ENCODE measurements around the gene ELL2.
"Not testable (repeated sequence)": the region's sequence is repeated elsewhere in the genome, so short reads cannot be mapped to it uniquely, and the experiment has no call there.

The ELL2 gene

GRCh38 chr5:95880081-95880926 is 81.3 kb downstream of the ELL2 start:
- no peak for DNase-seq (ENCODE audit: low read depth)

- DNase-seq (ENCODE audit: low read depth): no peak
These were observed 82.0 kb downstream of the ELL2 start for GRCh38 chr5:95879661-95880060.

GRCh38 chr5:95878417-95879323 is 83.0 kb downstream of the ELL2 start:
- no peak for DNase-seq (ENCODE audit: low read depth)

- DNase-seq (ENCODE audit: low read depth): no peak
These were observed 84.9 kb downstream of the ELL2 start for GRCh38 chr5:95876782-95877181.

- no peak for DNase-seq (ENCODE audit: low read depth)
These were observed 87.4 kb downstream of the ELL2 start for GRCh38 chr5:95874246-95874645.

GRCh38 chr5:95873351-95873750 is 88.3 kb downstream of the ELL2 start:
- no peak for DNase-seq (ENCODE audit: low read depth)

GRCh38 chr5:95872346-95873268 is 89.0 kb downstream of the ELL2 start:
- DNase-seq (ENCODE audit: low read depth): no peak

- DNase-seq (ENCODE audit: low read depth): no peak
These were observed 90.4 kb downstream of the ELL2 start for GRCh38 chr5:95871146-95871806.

- DNase-seq (ENCODE audit: low read depth): no peak
These were observed 91.5 kb downstream of the ELL2 start for GRCh38 chr5:95870105-95870672.

- not testable (repeated sequence) for DNase-seq (ENCODE audit: low read depth)
These were observed 92.3 kb downstream of the ELL2 start for GRCh38 chr5:95869173-95869855.

- no peak for DNase-seq (ENCODE audit: low read depth)
These were observed 93.5 kb downstream of the ELL2 start for GRCh38 chr5:95868136-95868535.

- DNase-seq (ENCODE audit: low read depth): no peak
These were observed 95.1 kb downstream of the ELL2 start for GRCh38 chr5:95866435-95867040.

- no peak for DNase-seq (ENCODE audit: low read depth)
These were observed 96.6 kb downstream of the ELL2 start for GRCh38 chr5:95864944-95865504.

- no peak for DNase-seq (ENCODE audit: low read depth)
These were observed 97.2 kb downstream of the ELL2 start for GRCh38 chr5:95864456-95864855.

- DNase-seq (ENCODE audit: low read depth): peak; percentile 56
These were observed 98.3 kb downstream of the ELL2 start for GRCh38 chr5:95863383-95863757.

- DNase-seq (ENCODE audit: low read depth): no peak
These were observed 98.8 kb downstream of the ELL2 start for GRCh38 chr5:95862671-95863382.

- DNase-seq (ENCODE audit: low read depth): no peak
These were observed 99.6 kb downstream of the ELL2 start for GRCh38 chr5:95861864-95862561.

- DNase-seq (ENCODE audit: low read depth): peak; percentile 93
These were observed 100.3 kb downstream of the ELL2 start for GRCh38 chr5:95861221-95861863.
